Measurements from ENCODE around the gene BHLHE23.

BHLHE23 gene

GRCh38 chr20:63006540-63007359 lies at the start of gene BHLHE23:
Gene BHLHE23, minus strand, starts transcription at chr20:63006964. Its CDS starts 190 bp downstream, at chr20:63006774.
- in situ Hi-C loops (cut with HindIII; ENCODE audit: low sequenced_read_pairs), result no loop called here

- in situ Hi-C loops (cut with HindIII; ENCODE audit: low sequenced_read_pairs), result no loop called here
Observed at GRCh38 chr20:63055575-63056235, 48.9 kb upstream of the BHLHE23 start.

- in situ Hi-C loops (cut with HindIII; ENCODE audit: low sequenced_read_pairs), result no loop called here
Observed at GRCh38 chr20:63054681-63055240, 48.0 kb upstream of the BHLHE23 start.

GRCh38 chr20:63054103-63054474 lies 47.3 kb upstream of the BHLHE23 start:
- in situ Hi-C loops (cut with HindIII; ENCODE audit: low sequenced_read_pairs), result no loop called here

GRCh38 chr20:63053432-63054102 lies 46.8 kb upstream of the BHLHE23 start:
- in situ Hi-C loops (cut with HindIII; ENCODE audit: low sequenced_read_pairs), result no loop called here

GRCh38 chr20:63052571-63053431 lies 46.0 kb upstream of the BHLHE23 start:
- in situ Hi-C loops (cut with HindIII; ENCODE audit: low sequenced_read_pairs), result no loop called here

- in situ Hi-C loops (cut with HindIII; ENCODE audit: low sequenced_read_pairs), result no loop called here
Observed at GRCh38 chr20:63051911-63052310, 45.1 kb upstream of the BHLHE23 start.

GRCh38 chr20:63051186-63051860 lies 44.6 kb upstream of the BHLHE23 start:
- in situ Hi-C loops (cut with HindIII; ENCODE audit: low sequenced_read_pairs), result no loop called here

- in situ Hi-C loops (cut with HindIII; ENCODE audit: low sequenced_read_pairs), result no loop called here
Observed at GRCh38 chr20:63050406-63050805, 43.6 kb upstream of the BHLHE23 start.

GRCh38 chr20:63049561-63050221 lies 42.9 kb upstream of the BHLHE23 start:
- in situ Hi-C loops (cut with HindIII; ENCODE audit: low sequenced_read_pairs), result no loop called here

- in situ Hi-C loops (cut with HindIII; ENCODE audit: low sequenced_read_pairs), result no loop called here
Observed at GRCh38 chr20:63049191-63049518, 42.4 kb upstream of the BHLHE23 start.

GRCh38 chr20:63048516-63049190 lies 41.9 kb upstream of the BHLHE23 start:
- in situ Hi-C loops (cut with HindIII; ENCODE audit: low sequenced_read_pairs), result no loop called here

GRCh38 chr20:63047946-63048345 lies 41.2 kb upstream of the BHLHE23 start:
- in situ Hi-C loops (cut with HindIII; ENCODE audit: low sequenced_read_pairs), result no loop called here

GRCh38 chr20:63047267-63047666 lies 40.5 kb upstream of the BHLHE23 start:
- in situ Hi-C loops (cut with HindIII; ENCODE audit: low sequenced_read_pairs), result no loop called here

GRCh38 chr20:63046841-63047240 lies 40.1 kb upstream of the BHLHE23 start:
- in situ Hi-C loops (cut with HindIII; ENCODE audit: low sequenced_read_pairs), result no loop called here

- in situ Hi-C loops (cut with HindIII; ENCODE audit: low sequenced_read_pairs), result no loop called here
Observed at GRCh38 chr20:63045991-63046390, 39.2 kb upstream of the BHLHE23 start.

- in situ Hi-C loops (cut with HindIII; ENCODE audit: low sequenced_read_pairs), result no loop called here
Observed at GRCh38 chr20:63045401-63045800, 38.6 kb upstream of the BHLHE23 start.

GRCh38 chr20:63044605-63045004 lies 37.8 kb upstream of the BHLHE23 start:
- in situ Hi-C loops (cut with HindIII; ENCODE audit: low sequenced_read_pairs), result no loop called here

GRCh38 chr20:63044204-63044600 lies 37.4 kb upstream of the BHLHE23 start:
- in situ Hi-C loops (cut with HindIII; ENCODE audit: low sequenced_read_pairs), result no loop called here

All from DLD1 (cell line).